Activated T-cell treated with anti-CD3 and anti-CD28 coated beads, Interleukin-2, amount 50 U/mL, for 4 hours (primary cell): ENCODE measurements around the gene COQ7. TPM values are rescaled to one million over a fixed set of nuclear protein-coding genes. Genes with fewer than 3 reads are reported as not detected.

Source experiments
- ATAC-seq, 2 donors: fragments of 200-7000 bp; cut with Tn5 transposase; one replicate each; pipeline ENCODE4 v1.10.0; 2021
- DNase-seq: peaks from one replicate; pipeline ENCODE4 v3.0.0-alpha.2; 2020
- H3K27me3 Mint-ChIP-seq: one replicate; pipeline ENCODE4 v1.8.0; 2021; ENCODE audit warnings: low read depth, mixed read lengths
- H3K36me3 Mint-ChIP-seq: one replicate; pipeline ENCODE4 v1.8.0; 2022; ENCODE audit warnings: mixed read lengths; ENCODE audit not compliant: insufficient read depth
- H3K4me1 Mint-ChIP-seq: one replicate; pipeline ENCODE4 v1.8.0; 2021; ENCODE audit warnings: low read depth, mixed read lengths
- H3K4me3 Mint-ChIP-seq: one replicate; pipeline ENCODE4 v1.8.0; 2021; ENCODE audit warnings: mild to moderate bottlenecking, moderate library complexity, mixed read lengths
- H3K9me3 Mint-ChIP-seq: one replicate; pipeline ENCODE4 v1.8.0; 2021; ENCODE audit warnings: mixed read lengths
- total RNA-seq, 3 donors: library from RNA; stranded (reverse); gene quantifications; one replicate each; pipeline ENCODE4 v1.2.1, GENCODE V29; 2021

The COQ7 gene
- total RNA-seq: 10 to 100 TPM; 18.3 to 21.8 (median 20.4) TPM

- no peaks in the 10 kb centered on the region for H3K27me3 Mint-ChIP-seq
- peak; percentile 94 for ATAC-seq
- H3K9me3 Mint-ChIP-seq: no peaks in the 10 kb centered on the region
- H3K36me3 Mint-ChIP-seq: peaks cover 10% of the 10 kb centered on the region
- H3K4me3 Mint-ChIP-seq: peak within 1 kb of the TSS; percentile 90
- peaks cover 15% of the 10 kb centered on the region for H3K4me1 Mint-ChIP-seq
- peak; percentile 97 for DNase-seq
These were observed at the start of gene COQ7 for GRCh38 chr16:19067349-19068236. TSS of gene COQ7 (plus strand) at chr16:19067614. CDS start at chr16:19067665, 51 bp downstream.

GRCh38 chr16:19020689-19021088 lies 46.7 kb upstream of the COQ7 start:
- no peaks in the 10 kb centered on the region for H3K36me3 Mint-ChIP-seq
- H3K4me1 Mint-ChIP-seq: no peaks in the 10 kb centered on the region
- DNase-seq (no peak), ATAC-seq (no peak)
- H3K27me3 Mint-ChIP-seq: peaks cover 5% of the 10 kb centered on the region
- H3K9me3 Mint-ChIP-seq: no peaks in the 10 kb centered on the region
- H3K4me3 Mint-ChIP-seq: no peak overlapping the region

GRCh38 chr16:19021747-19022146 lies 45.7 kb upstream of the COQ7 start:
- H3K9me3 Mint-ChIP-seq: no peaks in the 10 kb centered on the region
- no peaks in the 10 kb centered on the region for H3K36me3 Mint-ChIP-seq
- ATAC-seq (no peak), DNase-seq (no peak)
- no peak overlapping the region for H3K4me3 Mint-ChIP-seq
- H3K4me1 Mint-ChIP-seq: no peaks in the 10 kb centered on the region
- peaks cover 2% of the 10 kb centered on the region for H3K27me3 Mint-ChIP-seq

DNA sequence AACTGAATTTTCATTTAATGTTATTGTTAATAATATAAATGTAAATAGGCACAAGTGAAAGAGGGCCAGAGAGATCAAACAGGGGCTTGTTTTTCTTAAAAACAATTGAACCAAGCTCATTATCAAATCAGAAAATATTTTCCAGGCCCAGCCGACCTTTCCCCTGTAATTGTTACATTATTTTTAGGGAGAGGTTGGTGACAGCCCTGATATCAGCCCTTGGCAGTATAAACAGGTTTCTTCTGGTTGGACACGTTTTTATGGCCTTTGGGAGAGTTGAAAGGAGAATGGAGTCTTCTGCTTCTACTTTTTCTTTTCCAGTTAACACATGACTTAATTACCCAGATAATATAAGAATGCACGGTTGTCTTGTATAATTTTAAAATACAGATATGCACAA lies 40.0 kb upstream of the COQ7 start:
- Mint-ChIP-seq H3K4me3 (no peak overlapping the region), H3K27me3 (no peaks in the 10 kb centered on the region), H3K4me1 (no peaks in the 10 kb centered on the region), H3K9me3 (no peaks in the 10 kb centered on the region), H3K36me3 (no peaks in the 10 kb centered on the region)
- ATAC-seq (no peak), DNase-seq (no peak)

GRCh38 chr16:19029980-19030379 lies 37.4 kb upstream of the COQ7 start:
- DNase-seq (no peak), ATAC-seq (no peak)
- Mint-ChIP-seq H3K4me1 (no peaks in the 10 kb centered on the region), H3K9me3 (no peaks in the 10 kb centered on the region), H3K27me3 (no peaks in the 10 kb centered on the region), H3K36me3 (no peaks in the 10 kb centered on the region), H3K4me3 (no peak overlapping the region)

- no peak overlapping the region for H3K4me3 Mint-ChIP-seq
- H3K36me3 Mint-ChIP-seq: no peaks in the 10 kb centered on the region
- no peaks in the 10 kb centered on the region for H3K27me3 Mint-ChIP-seq
- no peak for ATAC-seq
- H3K9me3 Mint-ChIP-seq: peaks cover 4% of the 10 kb centered on the region
- DNase-seq: no peak
- no peaks in the 10 kb centered on the region for H3K4me1 Mint-ChIP-seq
These were observed 35.7 kb upstream of the COQ7 start for GRCh38 chr16:19031738-19032137.

DNA sequence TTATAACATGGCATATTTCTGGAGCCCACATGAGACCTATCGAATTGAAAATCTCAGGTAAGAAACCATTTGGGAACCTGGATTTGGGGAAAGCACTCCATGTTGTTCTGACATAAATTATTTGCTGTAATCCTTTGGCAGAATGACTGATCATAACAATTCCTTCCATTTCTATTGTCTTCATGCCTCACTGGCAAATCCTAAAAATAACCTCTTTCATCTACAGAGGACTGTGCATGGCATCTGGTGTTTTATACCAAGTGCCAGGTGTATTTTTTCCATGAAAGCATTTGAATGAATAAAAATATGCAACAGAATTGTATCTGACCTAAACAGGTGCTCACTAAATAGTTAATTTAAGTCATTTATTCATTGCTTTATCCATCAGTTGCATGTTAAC lies 33.7 kb upstream of the COQ7 start:
- Mint-ChIP-seq H3K4me3 (no peak overlapping the region), H3K9me3 (peaks cover 4% of the 10 kb centered on the region), H3K36me3 (no peaks in the 10 kb centered on the region), H3K27me3 (no peaks in the 10 kb centered on the region), H3K4me1 (no peaks in the 10 kb centered on the region)
- DNase-seq: no peak
- no peak for ATAC-seq

GRCh38 chr16:19040400-19040799 lies 27.0 kb upstream of the COQ7 start:
- Mint-ChIP-seq H3K4me3 (no peak overlapping the region), H3K27me3 (no peaks in the 10 kb centered on the region), H3K36me3 (no peaks in the 10 kb centered on the region), H3K9me3 (peaks cover 4% of the 10 kb centered on the region), H3K4me1 (no peaks in the 10 kb centered on the region)
- DNase-seq (no peak), ATAC-seq (no peak)

- ATAC-seq: no peak
- H3K4me3 Mint-ChIP-seq: no peak overlapping the region
- no peak for DNase-seq
- H3K27me3 Mint-ChIP-seq: no peaks in the 10 kb centered on the region
- no peaks in the 10 kb centered on the region for H3K4me1 Mint-ChIP-seq
- H3K36me3 Mint-ChIP-seq: no peaks in the 10 kb centered on the region
- H3K9me3 Mint-ChIP-seq: no peaks in the 10 kb centered on the region
These were observed 22.6 kb upstream of the COQ7 start for GRCh38 chr16:19044769-19045168.

DNA sequence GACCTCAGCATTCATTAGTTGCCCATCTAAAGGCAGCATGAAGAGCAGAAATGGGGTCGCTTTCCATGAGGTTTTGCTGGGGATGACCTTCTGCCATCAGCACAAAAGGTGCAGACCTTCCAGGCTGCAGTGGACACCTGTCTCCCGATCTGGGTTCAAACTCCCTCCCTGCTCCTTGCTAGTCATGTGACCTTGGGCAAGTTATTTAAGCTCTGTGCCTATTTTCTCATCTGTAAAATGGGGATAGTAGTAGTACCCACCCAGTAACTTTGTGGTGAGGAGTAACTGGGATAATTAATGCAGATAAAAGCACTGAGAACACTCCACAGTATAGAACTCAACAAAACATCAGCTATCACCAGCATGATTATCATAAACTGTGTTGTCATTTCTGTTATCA lies 21.4 kb upstream of the COQ7 start:
- no peak overlapping the region for H3K4me3 Mint-ChIP-seq
- H3K9me3 Mint-ChIP-seq: no peaks in the 10 kb centered on the region
- ATAC-seq (no peak), DNase-seq (no peak)
- no peaks in the 10 kb centered on the region for H3K4me1 Mint-ChIP-seq
- no peaks in the 10 kb centered on the region for H3K27me3 Mint-ChIP-seq
- no peaks in the 10 kb centered on the region for H3K36me3 Mint-ChIP-seq

- Mint-ChIP-seq H3K4me1 (peaks cover 5% of the 10 kb centered on the region), H3K27me3 (no peaks in the 10 kb centered on the region), H3K36me3 (no peaks in the 10 kb centered on the region)
These were observed 4.7 kb upstream of the COQ7 start for GRCh38 chr16:19062706-19063105.

DNA sequence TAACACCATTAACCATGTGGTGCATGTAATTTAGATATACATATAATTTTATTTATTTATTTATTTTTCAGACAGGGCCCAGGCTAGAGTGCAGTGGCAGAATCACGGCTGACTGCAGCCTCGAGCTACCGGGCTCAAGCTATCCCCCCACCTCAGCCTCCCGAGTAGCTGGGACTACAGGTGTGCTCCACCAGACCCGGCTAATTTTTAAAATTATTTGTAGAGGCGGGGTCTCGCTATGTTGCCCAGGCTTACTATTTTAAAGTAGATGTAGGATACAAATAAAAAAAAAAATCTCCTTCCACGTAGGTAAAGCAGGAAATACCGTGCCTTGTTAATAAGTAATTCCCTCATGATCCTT lies 446 bp upstream of the COQ7 start:
- H3K4me1 Mint-ChIP-seq: peaks cover 15% of the 10 kb centered on the region
- peaks cover 4% of the 10 kb centered on the region for H3K36me3 Mint-ChIP-seq
- DNase-seq (no peak), ATAC-seq (no peak)
- H3K4me3 Mint-ChIP-seq: peak overlapping the region; percentile 90
- no peaks in the 10 kb centered on the region for H3K9me3 Mint-ChIP-seq
- H3K27me3 Mint-ChIP-seq: no peaks in the 10 kb centered on the region

More at GRCh38 chr16:19062706-19063105, 4.7 kb upstream of the COQ7 start:
- Mint-ChIP-seq H3K4me3 (no peak overlapping the region), H3K9me3 (no peaks in the 10 kb centered on the region)
- DNase-seq (no peak), ATAC-seq (no peak)

DNA sequence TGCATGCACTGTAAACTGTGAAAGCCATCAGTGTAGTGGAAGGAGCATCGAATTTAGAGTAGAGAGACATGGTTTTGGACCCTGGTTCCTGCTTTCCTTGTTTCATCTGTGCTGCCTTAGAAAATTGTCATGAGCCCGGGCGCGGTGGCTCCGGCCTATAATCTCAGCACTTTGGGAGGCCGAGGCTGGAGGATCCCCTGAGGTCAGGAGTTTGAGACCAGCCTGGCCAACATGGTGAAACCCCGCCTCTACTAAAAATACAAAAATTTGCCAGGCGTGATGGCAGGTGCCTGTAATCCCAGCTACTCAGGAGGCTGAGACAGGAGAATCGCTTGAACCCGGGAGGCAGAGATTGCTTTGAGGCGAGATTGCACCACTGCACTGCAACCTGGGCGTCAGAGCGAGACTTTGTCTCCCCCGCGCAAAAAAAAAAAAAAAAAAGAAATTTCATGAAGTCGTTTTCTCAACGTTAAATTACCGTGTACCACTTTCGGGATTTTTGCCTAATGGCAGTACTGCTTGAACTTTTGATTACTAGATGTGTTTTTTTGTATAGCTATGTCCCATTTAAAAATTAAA lies 912 bp downstream of the COQ7 start:
- ATAC-seq (no peak), DNase-seq (no peak)
- H3K9me3 Mint-ChIP-seq: no peaks in the 10 kb centered on the region
- peaks cover 15% of the 10 kb centered on the region for H3K4me1 Mint-ChIP-seq
- H3K27me3 Mint-ChIP-seq: no peaks in the 10 kb centered on the region
- peak overlapping the region; percentile 90 for H3K4me3 Mint-ChIP-seq
- H3K36me3 Mint-ChIP-seq: peaks cover 10% of the 10 kb centered on the region

DNA sequence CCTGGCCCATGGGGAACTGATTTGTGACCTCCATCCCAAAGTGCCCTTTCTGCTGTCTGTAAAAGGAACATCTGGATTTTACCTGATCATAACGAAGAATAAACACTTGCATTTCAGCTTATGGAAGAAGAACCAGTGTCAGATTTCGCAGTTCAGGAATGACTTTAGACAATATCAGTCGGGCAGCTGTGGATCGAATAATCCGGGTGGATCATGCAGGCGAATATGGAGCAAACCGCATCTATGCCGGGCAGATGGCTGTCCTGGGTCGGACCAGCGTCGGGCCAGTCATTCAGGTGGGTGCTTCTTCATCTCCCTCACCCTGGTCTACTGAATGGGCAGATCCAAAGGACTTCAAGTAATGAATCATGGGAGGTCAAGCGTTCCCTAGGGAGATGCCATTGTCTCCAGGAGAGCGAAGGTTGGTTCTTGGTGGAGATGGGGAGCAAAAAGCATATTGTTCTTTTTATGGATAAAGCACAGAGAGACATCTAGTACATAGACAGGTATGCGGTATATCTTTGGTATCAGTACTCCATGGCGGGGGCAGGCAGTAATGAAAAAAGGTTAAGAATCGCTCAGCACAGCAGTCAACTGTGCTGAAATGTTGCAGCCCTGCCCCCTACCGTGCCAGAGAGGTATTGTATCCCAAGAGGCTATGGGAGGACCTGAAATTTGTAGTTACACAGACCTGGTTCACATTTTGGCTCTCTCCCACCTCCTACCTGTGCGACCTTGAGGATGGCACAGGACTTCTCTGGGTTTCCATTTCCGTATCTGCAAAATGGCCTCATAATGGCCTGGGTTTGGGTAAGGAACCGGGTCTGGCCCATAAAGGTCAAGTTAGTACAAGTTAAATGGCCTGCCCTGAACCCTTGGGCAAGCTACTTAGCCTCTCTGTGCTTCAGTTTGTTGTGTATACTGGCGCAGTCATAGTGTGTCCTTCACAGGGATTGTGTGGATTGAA lies 4.7 kb downstream of the COQ7 start:
- Mint-ChIP-seq H3K36me3 (peaks cover 20% of the 10 kb centered on the region), H3K27me3 (no peaks in the 10 kb centered on the region), H3K4me3 (no peak overlapping the region), H3K4me1 (peaks cover 13% of the 10 kb centered on the region), H3K9me3 (no peaks in the 10 kb centered on the region)
- ATAC-seq: no peak
- peak; percentile 32 for DNase-seq
